Mucosa of rectum (tissue), 2 donors: Measurements from ENCODE around the gene PAN2.
"Not testable (repeated sequence)": the region's sequence is repeated elsewhere in the genome, so short reads cannot be mapped to it uniquely, and the experiment has no call there.

Experiments used
- H3K27ac ChIP-seq, 2 donors: one replicate each; pipeline ENCODE4 v1.7.0; 2013; ENCODE audit warnings: inconsistent platforms in 2 of 2, low read depth in 2 of 2, low read length in 2 of 2
- H3K27me3 ChIP-seq, 2 donors: one replicate each; pipeline ENCODE4 v1.7.0; 2013; ENCODE audit warnings: low read length in 2 of 2; ENCODE audit not compliant: control insufficient read depth in 2 of 2, insufficient read depth in 2 of 2
- H3K36me3 ChIP-seq, 2 donors: one replicate each; pipeline ENCODE4 v1.7.0; 2013; ENCODE audit warnings: low read length in 2 of 2; ENCODE audit not compliant: control insufficient read depth in 2 of 2, insufficient read depth in 2 of 2
- H3K4me1 ChIP-seq, 2 donors: one replicate each; pipeline ENCODE4 v1.7.0; 2013; ENCODE audit warnings: low read length in 2 of 2, mild to moderate bottlenecking in 1 of 2; ENCODE audit not compliant: control insufficient read depth in 2 of 2, insufficient read depth in 2 of 2
- H3K4me3 ChIP-seq, 2 donors: one replicate each; pipeline ENCODE4 v1.7.0; 2013; ENCODE audit warnings: low read length in 2 of 2
- H3K9ac ChIP-seq, 2 donors: one replicate each; pipeline ENCODE4 v1.7.0; 2013; ENCODE audit warnings: low read length in 2 of 2, low read depth in 1 of 2, mild to moderate bottlenecking in 1 of 2
- H3K9me3 ChIP-seq, 2 donors: one replicate each; pipeline ENCODE4 v1.7.0; 2013; ENCODE audit warnings: low read length in 2 of 2; ENCODE audit not compliant: control insufficient read depth in 2 of 2
- donor health status: healthy.
- donor health status: Normal muscosa, but diverticular disease.

PAN2 gene

GRCh38 chr12:56361487-56362129 is 27.8 kb upstream of the PAN2 start:
- Histone ChIP-seq H3K9me3 (no peaks in the 10 kb centered on the region), H3K27me3 (no peaks in the 10 kb centered on the region), H3K9ac (no peak overlapping the region), H3K4me1 (peaks cover 5 to 10% of the 10 kb centered on the region in 2 donors), H3K4me3 (no peak overlapping the region), H3K27ac (no peak overlapping the region), H3K36me3 (no peaks in the 10 kb centered on the region)

- peak within 1 kb of the TSS; percentile 80 to 86 for H3K27ac ChIP-seq
- peaks cover 5 to 10% of the 10 kb centered on the region in 2 donors for H3K4me1 ChIP-seq
- no peaks in the 10 kb centered on the region for H3K27me3 ChIP-seq
- H3K9me3 ChIP-seq: no peaks in the 10 kb centered on the region
- H3K9ac ChIP-seq: peak within 1 kb of the TSS; percentile 82 to 93
- peak within 1 kb of the TSS; percentile 90 to 99 for H3K4me3 ChIP-seq
- peaks cover 13 to 15% of the 10 kb centered on the region in 2 donors for H3K36me3 ChIP-seq
These were observed 26.3 kb upstream of the PAN2 start, which contains the start of gene STAT2 for GRCh38 chr12:56359851-56360767. STAT2 (minus strand) TSS chr12:56360107; CDS start chr12:56356571, 3,536 bp downstream.

GRCh38 chr12:56358836-56359532 is 25.2 kb upstream of the PAN2 start:
- peak overlapping the region; percentile 90 to 99 for H3K4me3 ChIP-seq
- H3K36me3 ChIP-seq: peaks cover 24 to 26% of the 10 kb centered on the region in 2 donors
- H3K27me3 ChIP-seq: no peaks in the 10 kb centered on the region
- H3K9ac ChIP-seq: peak overlapping the region; percentile 66 to 93
- H3K27ac ChIP-seq: peak overlapping the region; percentile 41 to 82
- peaks cover 5 to 10% of the 10 kb centered on the region in 2 donors for H3K4me1 ChIP-seq
- H3K9me3 ChIP-seq: no peaks in the 10 kb centered on the region

- Histone ChIP-seq H3K4me3 (no peak overlapping the region), H3K9ac (no peak overlapping the region), H3K9me3 (no peaks in the 10 kb centered on the region), H3K36me3 (peaks cover 65 to 78% of the 10 kb centered on the region in 2 donors), H3K27me3 (no peaks in the 10 kb centered on the region), H3K27ac (no peak overlapping the region), H3K4me1 (no peaks in the 10 kb centered on the region)
These were observed 17.5 kb upstream of the PAN2 start for GRCh38 chr12:56351325-56351724.

GRCh38 chr12:56350662-56351061 is 16.9 kb upstream of the PAN2 start:
- H3K4me3 ChIP-seq: no peak overlapping the region
- peaks cover 64 to 78% of the 10 kb centered on the region in 2 donors for H3K36me3 ChIP-seq
- no peaks in the 10 kb centered on the region for H3K9me3 ChIP-seq
- H3K4me1 ChIP-seq: no peaks in the 10 kb centered on the region
- H3K27ac ChIP-seq: no peak overlapping the region
- no peaks in the 10 kb centered on the region for H3K27me3 ChIP-seq
- H3K9ac ChIP-seq: no peak overlapping the region

- H3K36me3 ChIP-seq: peaks cover 55 to 70% of the 10 kb centered on the region in 2 donors
- no peaks in the 10 kb centered on the region for H3K9me3 ChIP-seq
- H3K9ac ChIP-seq: no peak overlapping the region
- H3K27ac ChIP-seq: no peak overlapping the region
- H3K4me1 ChIP-seq: no peaks in the 10 kb centered on the region
- no peak overlapping the region for H3K4me3 ChIP-seq
- no peaks in the 10 kb centered on the region for H3K27me3 ChIP-seq
These were observed 15.0 kb upstream of the PAN2 start for GRCh38 chr12:56348776-56349175.

- not testable (repeated sequence) for H3K27ac ChIP-seq, H3K9ac ChIP-seq, H3K4me1 ChIP-seq, H3K27me3 ChIP-seq, H3K4me3 ChIP-seq, H3K9me3 ChIP-seq
- H3K36me3 ChIP-seq: peaks cover 64 to 76% of the 10 kb centered on the region in 2 donors
These were observed 13.5 kb upstream of the PAN2 start for GRCh38 chr12:56347255-56347654.

GRCh38 chr12:56346675-56347074 is 12.9 kb upstream of the PAN2 start:
- peaks cover 63 to 75% of the 10 kb centered on the region in 2 donors for H3K36me3 ChIP-seq

GRCh38 chr12:56342290-56342689 is 8.5 kb upstream of the PAN2 start:
- H3K36me3 ChIP-seq: peaks cover 31 to 36% of the 10 kb centered on the region in 2 donors
- H3K27me3 ChIP-seq, H3K9me3 ChIP-seq, H3K4me3 ChIP-seq, H3K27ac ChIP-seq, H3K9ac ChIP-seq, H3K4me1 ChIP-seq: not testable (repeated sequence)

More at GRCh38 chr12:56346675-56347074, 12.9 kb upstream of the PAN2 start:
- Histone ChIP-seq H3K27ac (no peak overlapping the region), H3K27me3 (no peaks in the 10 kb centered on the region), H3K9ac (no peak overlapping the region), H3K4me1 (no peaks in the 10 kb centered on the region), H3K4me3 (no peak overlapping the region), H3K9me3 (no peaks in the 10 kb centered on the region)
